Liver (tissue), 9 donors: Measurements from ENCODE around the gene COMP. TPM values are rescaled to one million over a fixed set of nuclear protein-coding genes. Genes with fewer than 3 reads are reported as not detected.

ENCODE experiments used
- DNase-seq: peaks from one replicate; pipeline ENCODE4 v3.0.0-alpha.2; 2017; ENCODE audit warnings: low spot score
- H3K27ac ChIP-seq, 2 donors: one replicate each; pipeline ENCODE4 v1.7.0; 2013; ENCODE audit warnings: inconsistent platforms in 2 of 2, low read length in 2 of 2, control low read depth in 1 of 2, low read depth in 1 of 2, mild to moderate bottlenecking in 1 of 2
- H3K27me3 ChIP-seq, 4 donors: one replicate each; pipeline versions ENCODE4 v1.6.1 to v1.7.0; 2013; ENCODE audit warnings: low read length in 3 of 4, inconsistent platforms in 1 of 4, mild to moderate bottlenecking in 1 of 4, moderate library complexity in 1 of 4; ENCODE audit not compliant: control insufficient read depth in 4 of 4, insufficient read depth in 4 of 4
- H3K36me3 ChIP-seq, 4 donors: one replicate each; pipeline versions ENCODE4 v1.6.1 to v1.7.0; 2013; ENCODE audit warnings: low read length in 3 of 4, mild to moderate bottlenecking in 3 of 4, low read depth in 1 of 4, moderate library complexity in 1 of 4; ENCODE audit not compliant: control insufficient read depth in 4 of 4, insufficient read depth in 3 of 4
- H3K4me1 ChIP-seq, 4 donors: one replicate each; pipeline versions ENCODE4 v1.6.1 to v1.7.0; 2013; ENCODE audit warnings: low read length in 3 of 4, mild to moderate bottlenecking in 3 of 4, moderate library complexity in 1 of 4; ENCODE audit not compliant: control insufficient read depth in 4 of 4, insufficient read depth in 4 of 4
- H3K4me3 ChIP-seq, 3 donors: one replicate each; pipeline versions ENCODE4 v1.6.1 to v1.7.0; 2013; ENCODE audit warnings: low read length in 3 of 3, control low read depth in 1 of 3, low read depth in 1 of 3, mild to moderate bottlenecking in 1 of 3
- H3K9ac ChIP-seq, 2 donors: one replicate each; pipeline ENCODE4 v1.7.0; 2013; ENCODE audit warnings: low read length in 2 of 2, mild to moderate bottlenecking in 2 of 2, moderate library complexity in 2 of 2, control low read depth in 1 of 2, low read depth in 1 of 2
- H3K9me3 ChIP-seq, 4 donors: one replicate each; pipeline versions ENCODE4 v1.6.1 to v1.7.0; 2013; ENCODE audit warnings: low read length in 3 of 4; ENCODE audit not compliant: control insufficient read depth in 4 of 4
- ATF3 ChIP-seq: IDR thresholded peaks from 2 replicates; pipeline ENCODE4 v1.6.1; 2016; ENCODE audit warnings: antibody characterized with exemption
- CTCF ChIP-seq: fragments of 150-350 bp; IDR thresholded peaks from 2 replicates; pipeline ENCODE4 v1.5.1; 2017; ENCODE audit warnings: improper control_type of control experiment, low read depth, low read length; ENCODE audit not compliant: missing input control
- EGR1 ChIP-seq, 2 donors: IDR thresholded peaks; 2 replicates each; pipeline ENCODE4 v1.6.1; 2016 to 2018; ENCODE audit warnings: antibody characterized with exemption in 2 of 2, low read depth in 2 of 2
- FOXA1 ChIP-seq: IDR thresholded peaks from 2 replicates; pipeline ENCODE4 v1.6.1; 2016; ENCODE audit warnings: antibody characterized with exemption
- FOXA2 ChIP-seq: IDR thresholded peaks from 2 replicates; pipeline ENCODE4 v1.6.1; 2016; ENCODE audit warnings: antibody characterized with exemption
- GABPA ChIP-seq, 2 donors: IDR thresholded peaks in 1 of 2; conservative IDR thresholded peaks in 1 of 2; 2 replicates each; pipeline ENCODE4 v1.6.1; 2016; ENCODE audit warnings: antibody characterized with exemption in 2 of 2, mild to moderate bottlenecking in 1 of 2, moderate library complexity in 1 of 2
- HNF4A ChIP-seq, 2 donors: conservative IDR thresholded peaks; 2 replicates each; pipeline ENCODE4 v1.6.1; 2016; ENCODE audit warnings: antibody characterized with exemption in 2 of 2, mild to moderate bottlenecking in 2 of 2
- HNF4G ChIP-seq: IDR thresholded peaks from 2 replicates; pipeline ENCODE4 v1.6.1; 2016; ENCODE audit warnings: antibody characterized with exemption
- JUND ChIP-seq, 2 donors: IDR thresholded peaks; 2 replicates each; pipeline ENCODE4 v1.6.1; 2016; ENCODE audit warnings: antibody characterized with exemption in 2 of 2
- MAX ChIP-seq: IDR thresholded peaks from 2 replicates; pipeline ENCODE4 v1.6.1; 2016; ENCODE audit warnings: antibody characterized with exemption
- NR2F2 ChIP-seq: IDR thresholded peaks from 2 replicates; pipeline ENCODE4 v1.6.1; 2016; ENCODE audit warnings: antibody characterized with exemption
- RAD21 ChIP-seq, 2 donors: IDR thresholded peaks; 2 replicates each; pipeline ENCODE4 v1.6.1; 2016; ENCODE audit warnings: antibody characterized with exemption in 2 of 2, mild to moderate bottlenecking in 2 of 2
- REST ChIP-seq: IDR thresholded peaks from 2 replicates; pipeline ENCODE4 v1.6.1; 2016; ENCODE audit warnings: antibody characterized with exemption, mild to moderate bottlenecking
- RXRA ChIP-seq, 2 donors: IDR thresholded peaks; 2 replicates each; pipeline ENCODE4 v1.6.1; 2017 to 2018; ENCODE audit warnings: antibody characterized with exemption in 2 of 2, mild to moderate bottlenecking in 1 of 2
- SP1 ChIP-seq: IDR thresholded peaks from 2 replicates; pipeline ENCODE4 v1.6.1; 2018; ENCODE audit warnings: antibody characterized with exemption, mild to moderate bottlenecking
- TAF1 ChIP-seq: conservative IDR thresholded peaks from 2 replicates; pipeline ENCODE4 v1.6.1; 2016; ENCODE audit warnings: antibody characterized with exemption, mild to moderate bottlenecking
- ZBTB33 ChIP-seq: IDR thresholded peaks from 2 replicates; pipeline ENCODE4 v1.6.1; 2016; ENCODE audit warnings: antibody characterized with exemption
- WGBS: extraction: QIAGEN DNeasy Blood & Tissue Kit; methylation state at CpG from one replicate; pipeline ENCODE4 v1.1.7; 2013; 5-methylcytosine and 5-hydroxymethylcytosine counted together
- polyA plus RNA-seq, 2 donors: library from polyadenylated mRNA; stranded (reverse) in 1 of 2; unstranded in 1 of 2; fragments of 200-250 nt in 1 of 2; fragments of >200 nt in 1 of 2; fragmentation: Nextera tagmentation in 1 of 2; extraction: Ambion mirVana in 1 of 2; gene quantifications; one replicate each; pipeline versions ENCODE4 v1.2.1 to v1.2.3, GENCODE V29; 2013 to 2015
- total RNA-seq, 2 donors: library from RNA; depleted of rRNA; stranded (reverse); fragments of >200 nt; gene quantifications; one replicate each; pipeline ENCODE4 v1.2.3, GENCODE V29; 2014
- donor health status: healthy.
- donor health status: healthy.
- donor health status: healthy.
- donor health status: healthy.
- donor health status: healthy.

Gene COMP
- total and polyA plus RNA-seq, 4 donors, result 0.03 to 0.17 TPM; not detected in 2

- H3K4me1 ChIP-seq, result peaks cover 12 to 47% (median 30%) of the 10 kb centered on the region in 4 donors
- WGBS, result 3% methylated on average over 9 of the region's 9 CpGs
Measured at GRCh38 chr19:18833141-18833476, 42.0 kb upstream of the COMP start.

More at GRCh38 chr19:18833141-18833476, 42.0 kb upstream of the COMP start:
- H3K36me3 ChIP-seq, result peaks cover 0 to 6% (median 0%) of the 10 kb centered on the region in 4 donors
- H3K9me3 ChIP-seq, result no peaks in the 10 kb centered on the region
- no peaks in the 10 kb centered on the region for H3K27me3 ChIP-seq
- TF ChIP-seq JUND (IDR thresholded peaks at IDR 0.05) (no peak), ATF3 (no peak), EGR1 (IDR thresholded peaks at IDR 0.05; ENCODE audit: low read depth in 2 of 2) (no peak), ZBTB33 (no peak), SP1 (no peak), RXRA (IDR thresholded peaks at IDR 0.05) (no peak), HNF4A (conservative IDR thresholded peaks at IDR 0.05) (no peak), MAX (no peak), NR2F2 (no peak), RAD21 (IDR thresholded peaks at IDR 0.05) (no peak), REST (no peak), TAF1 (no peak), FOXA1 (no peak), HNF4G (no peak), CTCF (no peak), GABPA (IDR thresholded peaks at IDR 0.05 in 1 of 2, conservative IDR thresholded peaks at IDR 0.05 in 1 of 2) (no peak), FOXA2 (no peak)
- no peak for DNase-seq
- peak overlapping the region; percentile 63 to 97 for H3K9ac ChIP-seq
- peak overlapping the region; percentile 91 to 97 (median 91) for H3K4me3 ChIP-seq
- H3K27ac ChIP-seq, result peak overlapping the region; percentile 54 to 77
